ENCODE data around the gene TSR3. TPM values are rescaled to one million over a fixed set of nuclear protein-coding genes. Genes with fewer than 3 reads are reported as not detected.

The TSR3 gene
- total and polyA plus RNA-seq, 10 donors: 31.1 to 73.1 (median 47.2) TPM

- Histone ChIP-seq H3K9me3 (no peaks in the 10 kb centered on the region), H3K4me3 (no peak overlapping the region), H3K4me1 (peaks cover 6 to 19% (median 17%) of the 10 kb centered on the region in 6 donors), H3K27ac (no peak overlapping the region), H3K36me3 (peaks cover 0 to 84% (median 60%) of the 10 kb centered on the region in 6 donors), H3K27me3 (replicated peaks in 1 of 7) (no peaks in the 10 kb centered on the region)
- DNase-seq: no peak
- TF ChIP-seq POLR2AphosphoS5 (IDR thresholded peaks at IDR 0.05) (peak in 1 of 3 donors; percentile 20), POLR2A (IDR thresholded peaks at IDR 0.05) (no peak)
- TF ChIP-seq, protein P1, sequence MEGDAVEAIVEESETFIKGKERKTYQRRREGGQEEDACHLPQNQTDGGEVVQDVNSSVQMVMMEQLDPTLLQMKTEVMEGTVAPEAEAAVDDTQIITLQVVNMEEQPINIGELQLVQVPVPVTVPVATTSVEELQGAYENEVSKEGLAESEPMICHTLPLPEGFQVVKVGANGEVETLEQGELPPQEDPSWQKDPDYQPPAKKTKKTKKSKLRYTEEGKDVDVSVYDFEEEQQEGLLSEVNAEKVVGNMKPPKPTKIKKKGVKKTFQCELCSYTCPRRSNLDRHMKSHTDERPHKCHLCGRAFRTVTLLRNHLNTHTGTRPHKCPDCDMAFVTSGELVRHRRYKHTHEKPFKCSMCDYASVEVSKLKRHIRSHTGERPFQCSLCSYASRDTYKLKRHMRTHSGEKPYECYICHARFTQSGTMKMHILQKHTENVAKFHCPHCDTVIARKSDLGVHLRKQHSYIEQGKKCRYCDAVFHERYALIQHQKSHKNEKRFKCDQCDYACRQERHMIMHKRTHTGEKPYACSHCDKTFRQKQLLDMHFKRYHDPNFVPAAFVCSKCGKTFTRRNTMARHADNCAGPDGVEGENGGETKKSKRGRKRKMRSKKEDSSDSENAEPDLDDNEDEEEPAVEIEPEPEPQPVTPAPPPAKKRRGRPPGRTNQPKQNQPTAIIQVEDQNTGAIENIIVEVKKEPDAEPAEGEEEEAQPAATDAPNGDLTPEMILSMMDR (IDR thresholded peaks at IDR 0.05 in 8 of 11, conservative IDR thresholded peaks at IDR 0.05 in 3 of 11): no peak
- intact Hi-C loops (cut with DNase I; ENCODE audit: low total_unique reads): no loop called here
- WGBS, 5 donors: 91 to 95% (median 93%) methylated on average over 7 to 18 of the region's 18 CpGs; no CpG with 5 or more reads in 1 of the 5 donors
Observed at GRCh38 chr16:1383556-1383955, 31.9 kb upstream of the TSR3 start.

- intact Hi-C loops (cut with DNase I; ENCODE audit: low total_unique reads): no loop called here
- 83 to 90% (median 88%) methylated on average over 9 of the region's 9 CpGs for WGBS, 5 donors
- peaks cover 8 to 34% (median 26%) of the 10 kb centered on the region in 6 donors for H3K4me1 ChIP-seq
Observed at GRCh38 chr16:1381612-1382406, 30.1 kb upstream of the TSR3 start.

DNA sequence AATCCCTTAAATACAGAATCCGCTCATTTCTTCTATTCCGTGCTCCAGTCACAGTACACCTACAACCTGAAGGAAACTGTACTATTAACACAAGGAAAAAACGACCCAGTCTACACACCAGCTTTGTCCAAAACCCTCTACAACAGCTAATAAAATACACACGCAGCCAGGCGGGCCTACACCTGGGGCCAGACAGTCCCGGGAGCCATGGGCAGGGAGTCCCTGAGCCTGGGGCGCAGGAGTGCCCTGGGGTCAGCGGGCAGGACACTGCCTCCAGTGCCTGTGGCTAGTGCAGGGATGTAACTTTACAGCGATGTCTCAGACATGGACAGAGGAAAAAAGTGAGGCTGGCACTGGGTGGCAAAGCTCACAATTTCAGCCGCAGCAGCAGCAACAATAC lies 28.5 kb upstream of the TSR3 start:
- H3K4me1 ChIP-seq: peaks cover 8 to 34% (median 26%) of the 10 kb centered on the region in 6 donors
- no peak overlapping the region for H3K27ac ChIP-seq
- peaks cover 0 to 84% (median 45%) of the 10 kb centered on the region in 6 donors for H3K36me3 ChIP-seq
- peak overlapping the region in 2 of 8 donors; percentile 57 to 73 for H3K4me3 ChIP-seq
- TF ChIP-seq POLR2A (IDR thresholded peaks at IDR 0.05): no peak
- TF ChIP-seq, protein P1 (IDR thresholded peaks at IDR 0.05 in 8 of 11, conservative IDR thresholded peaks at IDR 0.05 in 3 of 11): no peak
- no peak for TF ChIP-seq POLR2AphosphoS5 (IDR thresholded peaks at IDR 0.05)
- 88 to 93% (median 89%) methylated on average over 10 of the region's 10 CpGs for WGBS, 5 donors
- intact Hi-C loops (cut with DNase I; ENCODE audit: low total_unique reads): no loop called here
- H3K9me3 ChIP-seq: no peaks in the 10 kb centered on the region
- no peaks in the 10 kb centered on the region for H3K27me3 ChIP-seq (replicated peaks in 1 of 7)
- no peak for DNase-seq

More at GRCh38 chr16:1381612-1382406, 30.1 kb upstream of the TSR3 start:
- Histone ChIP-seq H3K4me3 (no peak overlapping the region), H3K9me3 (no peaks in the 10 kb centered on the region), H3K36me3 (peaks cover 0 to 84% (median 48%) of the 10 kb centered on the region in 6 donors), H3K27ac (no peak overlapping the region), H3K27me3 (replicated peaks in 1 of 7) (no peaks in the 10 kb centered on the region)
- no peak for TF ChIP-seq POLR2AphosphoS5 (IDR thresholded peaks at IDR 0.05)
- TF ChIP-seq, protein P1 (IDR thresholded peaks at IDR 0.05 in 8 of 11, conservative IDR thresholded peaks at IDR 0.05 in 3 of 11): no peak
- TF ChIP-seq POLR2A (IDR thresholded peaks at IDR 0.05): no peak
- DNase-seq: no peak

All from spleen (tissue), 11 donors.